Hematopoietic multipotent progenitor cell treated with erythropoietin and hydrocortisone succinate and interleukin-3 and kit ligand, for 6 days (in vitro differentiated cells): ENCODE results near the gene NAPSA.

Source experiments
- DNase-seq: peaks from one replicate; pipeline ENCODE4 v3.0.0-alpha.2; 2015

Gene NAPSA

DNA sequence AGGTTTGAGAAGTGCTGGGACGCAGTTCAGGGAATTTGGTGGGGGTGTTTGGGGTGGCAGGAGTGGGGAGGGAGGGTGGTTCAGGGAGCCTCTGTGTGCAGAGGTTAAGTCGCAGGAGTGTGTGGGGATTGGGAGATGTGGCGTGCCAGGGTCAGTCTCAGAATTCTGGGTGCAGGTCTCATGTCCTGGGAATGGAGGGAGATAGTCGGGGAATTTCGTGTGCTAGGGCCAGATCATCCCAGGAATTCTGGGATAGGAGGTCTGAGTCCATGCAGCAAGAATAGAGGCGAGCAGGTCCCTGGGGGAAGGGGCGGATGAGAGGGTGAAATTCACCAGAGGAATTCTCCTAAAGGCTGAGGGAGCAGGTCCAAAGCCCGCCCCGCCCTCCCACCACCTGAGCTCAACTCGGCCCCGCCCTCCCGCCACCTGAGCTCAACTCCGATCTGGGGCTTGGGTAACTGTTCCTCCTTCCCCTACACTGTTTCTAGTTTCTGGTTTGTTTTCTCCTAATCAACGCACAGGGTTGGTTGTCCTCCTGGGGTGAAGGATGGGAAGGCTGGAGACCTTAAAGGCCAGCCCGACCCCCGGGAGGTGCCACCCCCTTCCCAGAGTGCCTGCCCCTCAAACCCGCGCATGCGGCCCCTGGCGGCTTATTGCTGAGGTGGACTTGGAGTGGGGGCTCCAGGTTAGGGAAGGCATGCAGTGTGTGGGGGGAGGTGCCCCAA, 51.5 kb downstream of the NAPSA start:
- no peak for DNase-seq

DNA sequence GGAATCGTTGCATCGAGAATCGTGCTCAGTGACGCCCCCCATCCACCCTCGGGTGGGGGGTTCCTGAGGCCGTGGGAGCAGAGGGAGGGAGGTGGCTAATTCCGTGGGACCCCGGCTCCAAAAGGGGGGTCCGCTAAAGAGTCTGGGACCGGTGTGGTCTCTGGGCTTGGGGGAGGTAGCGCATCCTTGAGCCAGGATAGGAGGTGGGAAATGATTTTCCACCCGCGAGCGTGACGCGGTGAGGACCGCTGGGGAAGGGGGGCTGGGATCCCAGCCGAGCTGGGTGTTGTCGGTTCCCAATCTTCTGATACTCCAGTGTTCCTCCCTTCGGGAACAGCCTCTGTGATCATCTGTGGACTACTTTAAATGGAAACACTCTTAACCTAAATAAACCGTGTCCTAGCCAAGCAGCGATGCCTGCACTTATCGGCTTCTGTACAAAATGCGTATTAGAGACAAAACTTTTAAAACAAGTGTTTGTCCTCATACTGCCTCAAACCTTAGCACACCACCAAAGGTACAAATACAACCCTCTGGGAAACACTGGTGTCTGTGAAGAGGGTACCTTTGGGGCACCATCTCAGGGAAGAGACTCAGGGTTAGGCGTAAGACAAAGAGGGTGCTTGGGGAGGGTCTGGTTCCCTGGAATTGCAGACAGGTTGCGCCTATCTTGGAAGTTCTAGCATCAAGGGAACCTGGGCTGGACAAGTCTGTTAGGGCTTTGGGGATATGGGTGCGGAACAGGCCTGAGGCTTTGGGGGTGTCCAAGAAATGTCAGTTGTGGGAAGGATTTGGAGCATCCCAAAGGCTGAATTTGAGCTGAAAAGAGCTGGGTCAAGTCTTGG, 52.2 kb downstream of the NAPSA start:
- DNase-seq: no peak

DNA sequence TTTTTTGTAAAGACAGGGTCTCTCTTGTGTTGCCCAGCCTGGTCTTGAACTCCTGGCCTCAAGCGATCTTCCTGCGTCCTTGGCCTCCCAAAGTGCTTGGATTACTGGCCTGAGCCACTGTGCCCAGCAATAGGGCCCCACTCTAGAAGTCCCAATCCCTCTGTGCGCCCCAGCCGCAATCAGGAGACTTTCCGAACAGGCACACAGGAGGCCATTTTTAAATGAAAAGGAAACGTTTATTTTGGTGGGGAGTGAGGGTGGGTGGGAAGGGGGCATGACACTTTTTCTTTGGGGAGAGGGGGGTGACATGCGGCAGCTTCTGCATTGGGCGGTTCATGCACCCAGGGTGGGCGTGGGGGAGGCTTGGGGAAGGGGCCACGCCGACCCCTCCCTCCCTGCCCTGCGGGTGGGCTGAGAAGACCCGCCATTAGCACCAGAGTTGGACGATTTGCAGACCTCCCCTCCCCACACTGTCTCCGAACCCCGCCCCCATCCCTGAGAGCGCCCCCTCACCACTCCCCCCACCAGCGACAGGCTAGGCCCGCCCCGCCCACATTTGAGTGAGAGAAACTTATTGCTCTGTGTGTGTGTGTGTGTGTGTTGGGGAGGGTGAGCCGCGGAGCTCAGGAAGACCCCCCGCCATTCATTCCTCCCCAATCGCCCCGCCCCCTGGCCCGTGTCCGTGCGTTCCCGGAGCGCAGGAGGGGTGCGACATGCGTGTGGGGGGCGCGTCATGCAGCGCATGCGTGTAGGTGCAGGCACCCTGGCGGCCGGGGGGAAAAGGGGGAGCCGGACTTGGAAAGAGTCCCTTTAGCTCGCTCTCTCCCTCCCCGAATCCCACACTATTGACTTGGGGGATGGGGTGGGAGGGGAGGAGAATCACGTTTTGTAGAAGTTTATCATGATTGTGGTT, 53.5 kb downstream of the NAPSA start:
- DNase-seq: no peak

DNA sequence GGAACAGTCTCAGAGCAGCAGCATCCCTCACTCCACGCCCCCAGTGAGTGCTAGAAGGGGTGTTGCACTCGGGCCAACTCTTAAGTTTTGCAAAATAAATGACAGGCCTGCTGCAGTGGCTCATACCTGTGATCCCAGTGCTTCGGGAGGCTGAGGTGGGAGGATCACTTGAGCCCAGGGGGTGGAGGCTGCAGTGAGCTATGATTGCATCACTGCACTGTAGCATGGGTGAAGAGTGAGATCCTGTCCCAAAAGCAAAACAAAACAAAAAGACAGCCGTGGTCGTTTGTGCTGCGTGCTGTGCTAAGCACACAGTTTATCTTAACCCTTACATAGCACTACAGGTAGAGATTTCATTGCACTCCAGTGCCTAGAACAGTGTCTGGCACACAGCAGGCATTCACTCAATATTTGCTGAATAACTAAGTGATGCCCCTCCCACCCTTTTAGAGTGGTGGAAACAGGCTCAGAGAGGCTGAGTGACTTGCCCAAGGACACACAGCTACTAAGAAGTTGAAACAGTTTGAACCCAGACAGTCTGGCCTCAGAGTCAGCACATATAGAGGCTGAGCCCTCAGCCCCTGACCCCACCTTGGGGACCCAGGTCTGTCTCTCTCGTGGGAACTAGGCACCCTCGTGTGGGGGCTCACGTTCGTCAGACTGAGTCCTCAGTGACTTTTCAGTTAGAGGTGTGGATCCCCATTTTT, 54.5 kb downstream of the NAPSA start:
- no peak for DNase-seq

DNA sequence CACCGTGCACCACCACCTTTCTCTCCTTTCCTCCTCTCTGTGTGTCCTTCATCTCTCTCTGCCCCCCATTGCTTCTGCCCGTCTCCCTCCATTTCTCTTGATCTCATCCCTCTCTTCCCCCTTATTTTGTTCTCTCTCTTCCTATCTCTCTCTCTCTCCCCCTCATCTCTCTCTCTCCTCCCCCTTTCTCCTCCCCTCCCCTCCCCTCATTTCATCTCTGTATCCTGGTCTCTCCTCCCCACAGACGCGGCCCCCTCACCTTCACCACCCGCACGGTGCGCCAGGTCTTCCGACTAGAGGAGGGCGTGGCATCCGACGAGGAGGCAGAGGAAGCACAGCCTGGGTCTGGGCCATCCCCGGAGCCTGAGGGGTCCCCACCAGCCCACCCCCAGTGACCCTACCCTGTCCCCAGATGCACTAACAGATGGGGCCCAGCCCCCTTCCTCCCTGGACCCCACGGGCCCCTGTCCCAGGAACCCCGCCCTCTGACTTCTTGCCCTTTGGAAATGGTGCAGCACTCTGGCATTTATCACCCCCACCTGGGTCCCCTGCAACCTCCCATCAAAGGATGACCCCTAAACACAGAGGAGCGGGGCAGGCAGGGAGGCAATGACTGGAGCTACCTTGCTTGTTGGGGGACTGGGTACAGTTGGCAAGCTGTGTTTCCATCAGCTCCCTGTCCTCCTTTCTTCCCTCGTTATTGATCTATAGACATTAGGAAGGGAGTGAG, 55.9 kb downstream of the NAPSA start:
- DNase-seq: no peak

DNA sequence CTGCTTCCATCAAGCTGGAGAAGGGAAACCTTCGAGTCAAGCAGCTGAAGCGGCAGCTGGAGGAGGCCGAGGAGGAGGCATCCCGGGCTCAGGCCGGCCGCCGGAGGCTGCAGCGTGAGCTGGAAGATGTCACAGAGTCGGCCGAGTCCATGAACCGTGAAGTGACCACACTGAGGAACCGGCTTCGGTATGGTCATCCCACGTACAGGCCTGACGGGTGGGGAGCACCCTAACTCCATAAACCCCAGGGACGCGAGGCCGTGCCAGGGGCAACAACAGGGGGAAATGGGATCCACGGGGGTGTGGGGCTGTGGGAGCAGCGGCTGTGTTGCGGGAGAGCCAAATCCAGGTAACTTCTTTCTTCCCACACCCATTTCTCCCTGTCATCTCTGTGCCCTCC, 56.4 kb downstream of the NAPSA start:
- DNase-seq: no peak
